Measurements from ENCODE around the gene DCK.
"Not testable (repeated sequence)": the region's sequence is repeated elsewhere in the genome, so short reads cannot be mapped to it uniquely, and the experiment has no call there.

Gene DCK

GRCh38 chr4:70997546-70997945 is 4.1 kb downstream of the DCK start:
- DNase-seq (ENCODE audit: low read depth), result no peak
- TF ChIP-seq CTCF (IDR thresholded peaks at IDR 0.05; ENCODE audit: low read depth, low read length, missing control alignments), result no peak
- no peak overlapping the region for H3K4me3 ChIP-seq (ENCODE audit: low read depth, low read length)

DNA sequence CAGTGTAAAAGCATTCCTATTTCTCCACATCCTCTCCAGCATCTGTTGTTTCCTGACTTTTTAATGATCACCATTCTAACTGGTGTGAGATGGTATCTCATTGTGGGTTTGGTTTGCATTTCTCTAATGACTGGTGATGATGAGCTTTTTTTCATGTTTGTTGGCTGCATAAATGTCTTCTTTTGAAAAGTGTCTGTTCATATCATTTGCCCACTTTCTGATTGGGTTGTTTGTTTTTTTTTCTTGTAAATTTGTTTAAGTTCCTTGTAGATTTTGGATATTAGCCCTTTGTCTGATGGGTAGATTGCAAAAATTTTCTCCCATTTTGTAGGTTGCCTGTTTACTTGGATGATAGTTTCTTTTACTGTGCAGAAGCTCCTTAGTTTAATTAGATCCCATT is 6.2 kb downstream of the DCK start:
- not testable (repeated sequence) for DNase-seq (ENCODE audit: low read depth); H3K4me3 ChIP-seq (ENCODE audit: low read depth, low read length)

DNA sequence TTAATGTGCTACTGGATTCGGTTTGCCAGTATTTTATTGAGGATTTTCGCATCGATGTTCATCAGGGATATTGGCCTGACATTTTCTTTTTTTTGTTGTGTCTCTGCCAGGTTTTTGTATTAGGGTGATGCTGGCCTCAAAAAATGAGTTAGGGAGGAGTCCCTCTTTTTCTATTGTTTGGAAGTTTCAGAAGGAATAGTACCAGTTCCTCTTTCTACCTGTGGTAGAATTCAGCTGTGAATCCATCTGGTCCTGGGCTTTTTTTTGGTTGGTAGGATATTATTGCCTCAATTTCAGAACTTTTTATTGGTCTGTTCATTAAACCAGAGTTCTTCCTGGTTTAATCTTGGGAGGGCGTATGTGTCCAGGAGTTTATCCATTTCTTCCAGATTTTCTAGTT is 7.9 kb downstream of the DCK start:
- not testable (repeated sequence) for H3K4me3 ChIP-seq (ENCODE audit: low read depth, low read length); DNase-seq (ENCODE audit: low read depth)

DNA sequence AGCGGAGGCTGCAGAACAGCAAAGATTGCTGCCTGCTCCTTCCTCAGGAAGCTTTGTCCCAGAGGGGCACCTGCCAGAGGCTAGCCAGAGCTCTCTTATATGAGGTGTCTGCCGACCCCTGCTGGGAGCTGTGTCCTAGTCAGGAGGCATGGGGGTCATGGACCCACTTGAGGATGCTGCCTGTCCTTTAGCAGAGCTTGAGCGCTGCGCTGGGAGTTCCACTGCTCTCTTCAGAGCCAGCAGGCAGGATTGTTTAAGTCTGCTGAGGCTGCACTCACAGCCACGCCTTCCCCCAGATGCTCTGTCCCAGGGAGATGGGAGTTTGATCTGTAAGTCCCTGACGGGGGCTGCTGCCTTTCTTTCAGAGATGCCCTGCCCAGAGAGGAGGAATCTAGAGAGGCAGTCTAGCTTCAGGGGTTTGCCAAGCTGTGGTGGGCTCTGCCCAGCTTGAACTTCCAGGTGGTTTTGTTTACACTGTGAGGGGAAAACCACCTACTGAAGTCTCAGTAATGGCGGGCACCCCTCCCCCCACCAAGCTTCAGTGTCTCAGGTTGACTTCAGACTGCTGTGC is 10.9 kb downstream of the DCK start:
- no peak overlapping the region for H3K4me3 ChIP-seq (ENCODE audit: low read depth, low read length)
- TF ChIP-seq CTCF (IDR thresholded peaks at IDR 0.05; ENCODE audit: low read depth, low read length, missing control alignments), result peak; percentile 13
- DNase-seq (ENCODE audit: low read depth), result no peak

GRCh38 chr4:71005025-71005424 is 11.6 kb downstream of the DCK start:
- not testable (repeated sequence) for H3K4me3 ChIP-seq (ENCODE audit: low read depth, low read length); DNase-seq (ENCODE audit: low read depth)

DNA sequence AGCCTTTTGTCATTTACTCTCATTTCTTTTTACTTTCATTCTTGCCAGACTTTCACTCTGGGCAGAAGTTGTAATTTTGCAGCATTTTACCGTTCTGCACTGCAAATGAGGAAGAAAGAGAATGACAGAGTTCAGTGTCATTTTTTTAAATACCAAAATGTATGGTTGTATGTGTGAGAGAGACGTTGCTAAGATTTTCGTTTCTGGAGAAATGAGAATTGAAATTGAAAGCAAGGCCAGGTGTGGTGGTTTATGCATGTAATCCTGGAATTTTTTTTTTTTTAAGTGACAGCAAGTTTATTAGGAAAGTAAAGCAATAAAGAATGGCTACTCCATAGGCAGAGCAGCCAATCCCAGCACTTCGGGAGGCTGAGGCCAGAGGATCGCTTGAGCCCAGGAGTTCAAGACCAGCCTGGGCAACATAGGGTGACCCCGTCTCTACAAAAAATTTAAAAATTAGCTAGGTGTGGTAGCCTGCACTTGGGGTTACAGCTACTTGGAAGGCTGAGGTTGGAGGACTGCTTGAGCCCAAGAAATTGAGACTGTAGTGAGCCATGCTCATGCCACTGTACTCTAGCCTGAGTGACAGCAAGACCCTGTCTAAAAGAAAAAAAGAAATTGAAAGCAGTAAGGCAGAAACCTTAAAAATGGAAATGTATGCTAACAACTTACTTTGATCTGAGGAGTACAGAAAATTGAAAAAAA is 12.9 kb downstream of the DCK start:
- TF ChIP-seq CTCF (IDR thresholded peaks at IDR 0.05; ENCODE audit: low read depth, low read length, missing control alignments), result no peak
- H3K4me3 ChIP-seq (ENCODE audit: low read depth, low read length), result no peak overlapping the region
- DNase-seq (ENCODE audit: low read depth), result peak; percentile 53

GRCh38 chr4:71008196-71008595 is 14.7 kb downstream of the DCK start:
- no peak for DNase-seq (ENCODE audit: low read depth)
- TF ChIP-seq CTCF (IDR thresholded peaks at IDR 0.05; ENCODE audit: low read depth, low read length, missing control alignments), result no peak

GRCh38 chr4:71009086-71009485 is 15.6 kb downstream of the DCK start:
- H3K4me3 ChIP-seq (ENCODE audit: low read depth, low read length), result no peak overlapping the region
- no peak for TF ChIP-seq CTCF (IDR thresholded peaks at IDR 0.05; ENCODE audit: low read depth, low read length, missing control alignments)
- DNase-seq (ENCODE audit: low read depth), result no peak

More at GRCh38 chr4:71008196-71008595, 14.7 kb downstream of the DCK start:
- no peak overlapping the region for H3K4me3 ChIP-seq (ENCODE audit: low read depth, low read length)

Measured in GM12864 (cell line).